CD4-positive, alpha-beta T cell treated with Interleukin-17A for 1 hour (primary cell): ENCODE data around the gene JOSD2.

Experiments
- DNase-seq: peaks from one replicate; pipeline ENCODE4 v3.0.0-alpha.2; 2020

JOSD2 gene, protein sequence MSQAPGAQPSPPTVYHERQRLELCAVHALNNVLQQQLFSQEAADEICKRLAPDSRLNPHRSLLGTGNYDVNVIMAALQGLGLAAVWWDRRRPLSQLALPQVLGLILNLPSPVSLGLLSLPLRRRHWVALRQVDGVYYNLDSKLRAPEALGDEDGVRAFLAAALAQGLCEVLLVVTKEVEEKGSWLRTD

DNA sequence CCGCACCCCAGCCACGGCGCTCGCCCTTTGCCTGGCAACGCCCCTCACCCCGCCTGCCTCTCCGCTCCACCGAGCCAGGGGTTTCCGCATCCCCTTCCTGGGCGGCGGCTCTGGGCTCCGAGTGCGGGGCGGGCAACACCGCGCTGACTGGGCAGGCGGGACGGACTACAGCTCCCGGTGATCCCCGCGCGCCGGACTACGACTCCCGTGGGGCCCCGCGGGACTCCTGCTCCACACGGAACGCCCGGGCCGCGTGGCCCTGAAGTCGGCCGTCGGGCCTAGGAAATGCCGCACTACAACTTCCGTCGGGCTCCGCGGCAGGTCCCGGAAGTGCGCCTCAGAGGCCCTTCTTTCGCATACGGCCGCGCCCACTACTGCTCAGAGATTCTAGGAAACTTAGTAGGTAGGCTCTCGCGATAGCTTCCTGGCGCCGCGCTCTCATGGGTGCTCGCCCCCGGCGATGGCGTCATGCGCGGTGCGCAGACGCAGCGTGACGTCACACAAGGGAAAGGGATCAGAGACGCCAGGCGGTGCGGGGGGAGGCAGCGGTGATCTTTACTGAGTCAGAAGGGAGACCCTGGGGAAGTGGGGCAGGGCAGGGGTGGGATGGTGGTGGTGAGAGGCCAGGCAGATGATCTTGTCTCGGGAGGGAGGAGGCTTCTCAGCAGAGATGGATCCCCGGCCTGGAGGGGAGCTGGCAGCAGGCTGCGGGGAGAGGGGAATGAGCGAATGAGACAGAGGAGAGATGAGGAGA lies at the start of gene JOSD2:
Gene JOSD2 (minus strand): TSS at position 123 of the 754 bp plus-strand sequence. CDS start 760 bp downstream, outside the sequence.
- peak; percentile 99 for DNase-seq

DNA sequence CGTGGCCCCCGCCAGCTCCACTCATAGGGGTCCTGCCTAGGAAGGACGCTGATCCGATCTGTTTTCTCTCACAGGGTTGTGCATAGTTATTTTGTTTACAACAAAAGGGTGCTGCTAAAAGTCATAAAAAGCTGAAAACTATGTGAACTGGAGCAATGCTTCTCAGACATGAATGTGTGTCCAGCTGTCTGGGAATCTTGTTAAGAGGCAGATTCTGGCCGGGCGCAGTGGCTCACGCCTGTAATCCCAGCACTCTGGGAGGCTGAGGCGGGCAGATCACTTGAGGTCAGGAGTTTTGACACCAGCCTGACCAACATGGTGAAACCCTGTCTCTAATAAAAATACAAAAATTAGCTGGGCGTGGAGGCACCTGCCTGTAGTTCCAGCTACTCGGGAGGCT lies 48.6 kb upstream of the JOSD2 start:
- DNase-seq = no peak

- DNase-seq = no peak
These were observed 47.5 kb upstream of the JOSD2 start for GRCh38 chr19:50558449-50558848.

DNA sequence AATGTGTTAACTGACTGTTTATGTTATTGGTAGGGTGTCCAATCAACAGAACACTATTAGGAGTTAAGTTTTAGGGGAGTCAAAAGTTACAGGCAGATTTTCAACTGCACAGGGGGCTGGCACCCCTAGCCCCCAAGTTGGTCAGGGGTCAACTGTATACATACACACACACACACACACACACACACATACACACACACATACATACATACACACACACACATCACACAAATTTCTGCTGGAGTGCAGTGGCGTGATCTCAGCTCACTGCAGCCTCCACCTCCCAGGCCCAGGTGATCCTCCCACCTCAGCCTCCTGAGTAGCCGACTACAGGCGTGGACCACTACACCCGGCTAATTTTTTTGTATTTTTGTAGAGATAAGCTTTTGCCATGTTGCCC lies 47.0 kb upstream of the JOSD2 start:
- no peak for DNase-seq

- DNase-seq = no peak
These were observed 46.1 kb upstream of the JOSD2 start for GRCh38 chr19:50557009-50557613.

DNA sequence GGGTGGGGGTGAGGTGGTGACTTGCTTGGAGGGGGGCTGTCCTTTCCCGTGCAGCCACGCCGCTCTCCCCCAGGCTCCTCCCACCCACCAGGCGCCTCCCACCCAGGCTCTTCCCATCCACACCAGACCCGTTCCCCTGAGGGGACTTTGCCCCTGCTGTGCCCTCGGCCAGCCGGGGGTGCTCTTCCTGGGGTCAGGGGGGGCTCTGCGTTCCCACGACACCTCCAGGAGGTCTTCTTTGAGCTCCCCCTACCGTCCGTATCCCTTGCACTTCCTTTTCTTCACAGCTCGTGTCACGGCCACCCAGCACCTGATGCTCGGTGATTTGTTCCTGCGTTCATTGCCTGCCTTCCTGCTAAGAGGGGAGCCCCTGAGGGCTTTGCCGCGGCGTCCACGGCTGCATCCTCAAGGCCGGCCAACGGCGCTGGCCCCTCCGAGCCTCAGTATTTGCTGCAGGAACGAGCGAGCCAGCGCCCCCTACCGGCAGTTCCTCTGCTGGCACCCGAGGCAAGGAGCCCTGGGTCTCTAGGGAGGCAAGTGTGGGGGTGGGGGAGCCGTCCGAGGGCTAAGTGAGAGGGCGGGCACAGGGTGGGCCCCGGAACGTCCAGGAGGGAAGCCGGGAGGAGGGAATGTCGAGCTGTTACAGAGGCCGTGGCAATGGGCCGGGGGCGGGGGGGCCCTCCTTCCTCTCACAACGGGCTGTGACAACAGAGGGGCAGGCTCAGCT lies 45.5 kb upstream of the JOSD2 start:
- DNase-seq = peak; percentile 65

DNA sequence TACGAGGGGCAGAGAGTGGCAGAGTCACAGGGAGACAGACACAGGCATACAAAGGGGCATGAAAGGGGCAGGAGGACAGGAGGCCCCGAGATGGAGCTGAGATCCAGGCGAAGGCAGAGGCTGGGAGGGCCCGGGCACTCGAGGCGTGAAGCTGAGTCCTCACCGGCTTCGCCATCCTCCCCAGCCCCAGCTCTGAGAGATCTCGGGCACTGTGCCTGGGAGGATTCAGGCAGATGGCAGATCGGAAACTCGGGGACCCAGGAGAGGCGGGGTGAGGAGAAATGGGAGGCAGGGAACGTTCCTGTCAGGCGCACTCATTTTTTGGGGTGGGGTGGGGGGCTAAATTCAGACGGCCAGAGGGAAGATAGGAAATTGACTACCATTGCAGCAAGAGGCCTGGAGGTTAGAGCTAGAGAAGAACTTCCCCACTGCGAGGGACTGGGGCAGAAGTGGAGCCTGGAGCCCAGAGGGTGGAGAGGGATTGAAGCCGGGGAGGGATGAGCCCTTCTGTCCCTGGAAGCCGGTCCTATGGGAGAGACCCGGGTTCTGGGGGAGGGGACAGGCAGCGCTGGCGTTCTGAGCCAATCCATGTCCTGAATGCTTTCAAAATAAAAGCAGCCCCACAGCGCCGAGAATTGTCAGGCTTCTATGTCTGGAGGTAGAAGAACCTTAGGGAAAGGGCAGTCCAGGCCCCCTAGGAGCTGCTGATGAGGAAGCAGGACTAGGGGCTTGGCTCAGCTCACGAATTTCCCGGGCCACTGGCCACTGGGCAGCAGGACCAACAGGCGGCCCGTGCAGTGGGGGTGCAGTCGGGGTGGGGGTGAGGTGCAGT lies 44.7 kb upstream of the JOSD2 start:
- no peak for DNase-seq

DNA sequence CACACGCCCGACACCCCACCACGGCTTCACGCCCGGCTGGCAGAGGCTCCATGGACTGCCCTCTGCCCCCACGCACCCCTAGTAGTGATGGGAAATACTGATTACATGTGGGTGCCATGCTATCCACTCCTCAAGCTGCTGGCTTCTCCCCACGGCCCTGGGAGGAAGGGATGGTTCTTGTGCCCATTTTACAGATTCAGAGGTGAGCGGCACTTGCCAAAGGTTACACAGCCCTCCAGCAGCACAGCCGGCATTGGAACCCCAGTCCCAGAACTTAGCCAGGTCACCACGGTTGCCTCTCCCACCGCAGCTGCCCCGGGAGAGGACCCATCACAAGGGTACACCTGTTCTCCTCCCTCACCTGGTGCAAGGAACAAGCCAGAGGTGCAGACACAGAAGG lies 44.0 kb upstream of the JOSD2 start:
- DNase-seq = no peak

GRCh38 chr19:50554212-50554611 lies 43.2 kb upstream of the JOSD2 start:
- DNase-seq = no peak

- no peak for DNase-seq
These were observed 42.2 kb upstream of the JOSD2 start for GRCh38 chr19:50553134-50553703.

DNA sequence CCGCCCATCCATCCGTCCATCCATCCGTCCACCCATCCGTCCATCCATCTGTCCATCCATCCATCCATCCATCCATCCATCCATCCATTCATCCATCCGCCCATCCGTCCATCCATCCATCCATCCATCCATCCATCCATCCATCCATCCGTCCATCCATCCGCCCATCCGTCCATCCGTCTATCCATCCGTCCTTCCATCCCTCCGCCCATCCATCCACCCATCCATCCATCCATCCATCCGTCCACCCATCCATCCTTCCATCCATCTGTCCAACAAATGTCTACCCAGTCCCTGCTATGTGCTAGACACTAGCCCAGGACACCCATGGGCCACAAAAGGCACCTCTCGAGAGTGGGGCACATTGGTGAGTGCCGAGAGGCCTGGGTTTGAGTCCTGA lies 41.5 kb upstream of the JOSD2 start:
- no peak for DNase-seq

DNA sequence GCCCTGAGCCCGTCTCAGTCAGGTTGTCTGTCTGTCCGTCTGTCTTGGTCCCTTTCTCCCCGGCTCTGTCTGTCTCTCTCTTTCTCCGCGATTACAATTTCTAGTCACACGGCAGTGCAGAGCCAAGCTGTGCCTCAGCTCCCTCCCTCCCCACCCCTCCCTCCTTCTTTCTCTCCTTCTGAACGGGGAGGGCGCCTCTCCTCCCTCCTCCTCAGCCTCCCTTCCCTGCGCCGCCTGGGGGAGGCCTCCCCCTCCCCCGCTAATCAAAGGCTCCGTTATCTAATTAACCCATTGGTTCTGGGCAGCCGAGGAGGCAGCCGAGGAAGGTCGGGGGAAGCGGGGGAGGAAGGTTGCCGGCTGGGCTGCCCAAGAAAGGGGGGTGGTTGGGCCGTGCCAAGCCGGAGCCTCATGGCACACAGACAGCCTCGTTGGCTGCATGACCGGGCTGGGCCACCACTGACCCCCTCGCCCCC lies 40.8 kb upstream of the JOSD2 start:
- no peak for DNase-seq

GRCh38 chr19:50551034-50551714 lies 40.2 kb upstream of the JOSD2 start:
- DNase-seq = no peak

- DNase-seq = no peak
These were observed 39.6 kb upstream of the JOSD2 start for GRCh38 chr19:50550594-50550966.

DNA sequence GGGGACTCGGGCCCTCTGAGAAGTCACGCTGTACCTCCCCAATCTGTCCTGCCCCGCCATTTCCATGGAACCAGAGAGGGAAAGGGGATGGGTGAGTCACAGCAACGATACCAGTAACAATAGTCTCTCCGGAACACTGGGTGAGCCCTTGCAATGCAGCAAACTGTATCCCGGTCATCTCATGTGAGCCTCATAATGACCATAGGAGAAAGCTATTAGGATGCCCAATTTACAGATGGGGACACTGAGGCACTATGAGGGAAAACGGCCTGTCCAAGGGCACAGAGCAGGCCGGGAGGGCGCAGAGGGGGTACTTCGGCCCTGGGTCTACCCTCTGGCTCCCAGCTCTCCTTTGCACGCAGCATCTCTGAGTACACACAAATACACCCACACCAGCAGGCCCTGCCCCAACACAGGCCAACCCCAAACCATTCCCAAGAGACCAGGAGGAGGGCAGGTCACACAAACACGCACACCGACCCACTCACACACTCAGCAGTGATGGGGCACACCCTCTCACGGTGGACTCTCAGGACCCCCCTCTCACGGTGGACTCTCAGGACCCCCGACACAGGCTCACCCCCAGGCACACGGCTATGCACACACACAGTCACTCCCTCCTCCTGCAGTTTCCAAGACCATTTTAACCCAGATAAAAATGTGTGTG lies 39.1 kb upstream of the JOSD2 start:
- DNase-seq = no peak

DNA sequence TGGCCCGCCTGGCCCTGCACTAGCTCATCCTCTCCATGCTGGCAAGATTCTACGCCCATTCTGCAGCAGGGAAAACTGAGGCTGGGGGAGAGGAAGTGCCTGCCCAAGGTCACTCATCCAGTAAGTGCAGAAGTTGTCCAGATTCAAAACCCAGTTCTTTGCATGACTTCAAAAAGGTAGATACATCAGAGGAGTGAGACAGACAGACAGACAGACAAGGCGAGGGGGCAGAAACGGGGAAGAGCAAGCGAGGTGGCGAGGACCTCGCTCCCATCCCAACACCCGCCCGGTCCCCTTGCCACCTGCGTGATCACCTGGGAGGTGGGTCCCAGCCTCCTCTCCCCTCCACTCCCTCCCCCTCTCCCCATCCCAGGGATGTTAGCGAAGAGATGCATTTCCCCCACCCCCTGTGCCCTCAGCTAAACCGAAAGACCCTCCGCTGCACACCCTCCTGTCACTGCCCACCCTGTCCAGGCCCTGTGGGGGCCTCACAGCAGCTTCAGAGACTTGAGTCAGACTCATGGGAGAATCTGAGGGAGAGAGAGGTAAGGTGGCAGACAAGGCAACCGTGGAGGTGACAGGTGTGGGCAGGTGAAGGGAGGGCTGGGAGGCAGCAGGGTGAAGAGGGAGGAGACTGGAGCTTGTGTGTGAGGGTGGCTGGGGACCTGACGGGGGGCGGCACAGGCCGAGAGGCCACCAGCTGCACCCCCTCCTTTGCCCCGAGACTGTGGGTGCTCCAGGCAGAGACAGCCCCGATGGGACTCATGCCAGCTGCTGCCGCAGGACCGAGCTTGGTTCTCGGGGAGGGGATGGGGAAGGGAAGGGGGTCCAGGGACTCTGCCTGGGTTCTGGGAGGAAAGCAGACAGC lies 38.3 kb upstream of the JOSD2 start:
- no peak for DNase-seq

GRCh38 chr19:50548191-50549058 lies 37.4 kb upstream of the JOSD2 start:
- DNase-seq = no peak

GRCh38 chr19:50547385-50548190 lies 36.6 kb upstream of the JOSD2 start:
- no peak for DNase-seq
